ENCODE results near the gene EBF3.

The EBF3 gene

DNA sequence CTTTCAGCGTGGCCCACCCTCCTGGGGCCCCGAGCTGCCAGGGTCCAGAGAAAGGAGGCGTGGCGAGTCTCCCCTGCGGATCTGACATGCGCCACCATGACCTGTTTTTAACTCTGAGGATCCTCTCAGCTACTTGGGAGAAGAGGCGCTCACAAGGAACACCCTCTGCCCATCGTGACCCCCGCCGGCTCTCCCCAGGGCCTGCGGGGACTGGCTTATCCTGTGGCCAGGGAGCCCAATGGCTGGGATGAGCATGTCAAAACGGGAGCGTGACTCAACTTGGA is 93.7 kb downstream of the EBF3 start:
- DNase-seq (ENCODE audit: low read depth), result no peak

DNA sequence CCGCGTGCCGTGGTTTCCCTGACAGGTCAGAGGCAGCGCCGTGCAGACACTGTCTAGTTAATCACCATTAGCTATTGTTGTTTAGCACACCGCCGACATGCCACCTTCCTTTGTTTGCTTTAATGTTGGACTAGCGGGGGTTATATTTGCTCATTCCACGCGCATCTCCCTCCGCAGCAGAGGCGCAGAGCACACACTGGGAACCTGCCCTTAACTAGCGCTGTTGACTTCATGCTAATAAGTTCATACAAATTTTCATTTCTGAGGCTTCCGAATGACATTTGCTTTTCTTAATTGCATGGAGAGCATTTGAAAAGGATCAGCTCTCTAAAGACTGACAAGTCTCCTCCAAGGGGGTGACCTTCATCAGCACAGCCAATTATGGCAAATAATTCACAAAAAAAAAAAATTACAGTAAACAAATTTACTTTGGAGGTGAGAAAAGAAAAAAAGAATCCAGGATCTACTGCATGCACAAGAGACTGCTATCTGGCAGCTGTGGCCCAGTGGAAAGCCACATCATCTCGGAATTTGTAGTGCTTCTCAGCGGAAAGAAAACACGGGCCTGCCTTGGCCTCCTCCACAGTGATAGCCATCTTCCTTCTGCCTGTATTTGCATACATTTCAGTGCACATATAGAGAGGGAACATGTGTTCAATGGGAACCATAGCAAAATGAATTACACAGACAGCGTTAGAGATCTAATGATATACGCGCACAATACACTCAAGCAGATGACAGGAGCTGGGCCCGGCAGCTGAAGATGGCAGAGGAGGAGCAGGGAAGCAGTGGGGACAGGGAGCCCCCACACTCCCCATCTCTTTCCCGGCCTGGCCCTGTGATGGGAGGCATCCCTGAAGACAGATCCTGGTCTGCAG is 94.2 kb downstream of the EBF3 start:
- DNase-seq (ENCODE audit: low read depth), result no peak

DNA sequence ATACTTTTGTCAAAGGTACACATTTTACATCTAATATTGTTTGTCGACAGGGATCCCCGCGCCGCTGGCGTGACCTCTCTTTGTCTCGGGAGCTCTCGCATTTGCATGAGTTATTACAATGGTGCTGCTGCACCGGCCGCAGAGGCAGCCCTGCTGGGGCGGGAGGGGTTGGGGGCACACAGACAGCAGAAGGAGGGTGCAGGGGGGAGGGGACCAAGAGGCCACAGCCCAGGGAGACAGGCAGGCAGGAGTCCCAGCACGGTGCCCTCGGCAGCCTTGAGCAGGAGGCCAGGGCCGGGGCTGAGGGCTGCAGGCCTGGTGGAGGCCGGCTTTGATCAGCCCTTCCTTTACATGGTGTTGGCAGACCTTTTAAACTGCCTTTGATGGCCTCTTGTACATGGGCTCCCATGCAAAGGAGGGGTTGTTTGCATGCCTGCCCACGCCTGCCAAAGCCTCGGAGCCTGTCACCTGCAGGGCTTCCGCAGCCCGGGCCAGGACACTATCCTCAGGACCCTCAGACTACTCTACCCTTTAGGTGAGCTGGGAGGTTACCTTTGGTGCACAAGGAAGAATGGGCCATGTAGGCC is 95.5 kb downstream of the EBF3 start:
- DNase-seq (ENCODE audit: low read depth), result no peak

DNA sequence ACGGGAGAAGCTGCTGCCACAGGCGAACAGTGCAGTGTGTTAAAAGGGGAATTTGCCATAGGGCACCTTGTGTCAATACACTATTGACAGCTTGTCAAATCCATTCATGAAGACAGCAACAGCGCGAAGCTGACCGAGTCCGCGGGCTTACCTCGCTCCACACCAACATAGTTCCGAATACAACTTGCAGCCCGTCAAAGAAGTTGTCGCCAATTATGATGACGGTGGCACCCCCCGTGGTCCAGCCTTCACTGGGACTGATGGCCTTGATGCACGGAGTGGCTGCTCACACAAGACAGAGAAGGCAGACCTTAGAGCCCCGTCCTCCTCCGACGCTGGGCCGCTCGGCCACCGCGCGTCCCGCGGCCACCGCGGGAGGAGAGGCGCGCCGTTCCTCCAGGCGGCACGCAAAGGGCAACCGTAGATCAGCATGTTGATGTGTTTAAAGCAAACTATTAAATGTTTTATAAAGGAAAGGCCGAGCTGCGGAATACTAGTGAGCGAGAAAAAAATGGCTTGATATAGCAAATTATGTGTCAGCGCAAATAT is 96.4 kb downstream of the EBF3 start:
- DNase-seq (ENCODE audit: low read depth), result no peak

DNA sequence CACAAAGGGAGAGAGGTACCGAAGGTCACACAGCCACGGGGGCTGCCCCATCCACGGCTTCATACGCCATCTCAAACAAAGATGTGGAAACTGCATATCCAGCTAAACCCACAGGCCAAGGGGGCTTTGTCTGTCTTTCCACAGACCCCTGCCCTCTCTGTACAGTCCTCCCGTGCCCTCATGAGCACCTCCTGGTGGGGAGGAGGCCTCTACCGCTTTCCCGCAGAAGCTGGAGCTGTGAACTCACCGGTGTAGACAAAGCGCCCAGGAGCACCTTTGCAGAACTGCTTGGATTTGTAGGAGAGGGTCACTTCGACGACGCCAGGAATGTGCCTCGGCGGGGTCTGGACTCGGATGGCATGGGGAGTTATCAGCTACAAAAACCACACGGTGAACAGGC is 97.2 kb downstream of the EBF3 start:
- no peak for DNase-seq (ENCODE audit: low read depth)

DNA sequence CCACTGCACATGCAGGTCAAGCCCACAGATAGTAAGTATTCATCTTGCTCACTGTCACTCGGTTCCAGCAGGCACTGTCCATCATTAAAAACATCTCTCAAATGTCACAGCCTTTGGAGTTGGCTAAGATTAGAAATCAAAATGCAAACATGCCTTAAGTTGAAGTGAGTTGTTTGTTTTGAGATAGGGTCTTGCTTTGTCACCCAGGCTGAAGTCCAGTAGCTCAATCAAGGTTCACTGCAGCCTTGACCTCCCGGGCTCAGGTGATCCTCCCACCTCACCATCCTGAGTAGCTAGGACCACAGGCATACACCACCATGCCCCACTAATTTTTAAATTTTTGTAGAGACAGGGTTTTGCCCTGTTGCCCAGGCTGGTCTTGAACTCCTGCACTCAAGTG is 98.1 kb downstream of the EBF3 start:
- no peak for DNase-seq (ENCODE audit: low read depth)

DNA sequence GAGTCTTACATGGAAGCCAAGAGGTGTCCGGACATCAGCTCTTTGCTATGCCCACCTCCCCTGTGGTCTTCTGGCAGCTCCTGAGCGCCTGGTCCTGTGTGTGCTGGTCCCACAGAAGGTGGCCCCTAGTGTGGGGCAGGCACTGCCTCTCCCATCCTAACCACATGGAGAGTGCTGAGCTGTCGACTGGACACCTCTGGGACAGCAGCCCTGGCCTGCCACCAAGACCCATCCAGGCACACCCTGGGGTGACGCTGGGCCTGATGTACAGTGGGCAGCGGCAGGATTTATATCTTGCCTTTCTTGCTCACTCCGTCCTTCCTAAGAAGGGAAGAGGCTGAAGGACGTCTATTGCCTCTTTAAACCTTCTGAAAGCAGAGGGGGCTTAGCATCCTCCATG is 98.7 kb downstream of the EBF3 start:
- no peak for DNase-seq (ENCODE audit: low read depth)

DNA sequence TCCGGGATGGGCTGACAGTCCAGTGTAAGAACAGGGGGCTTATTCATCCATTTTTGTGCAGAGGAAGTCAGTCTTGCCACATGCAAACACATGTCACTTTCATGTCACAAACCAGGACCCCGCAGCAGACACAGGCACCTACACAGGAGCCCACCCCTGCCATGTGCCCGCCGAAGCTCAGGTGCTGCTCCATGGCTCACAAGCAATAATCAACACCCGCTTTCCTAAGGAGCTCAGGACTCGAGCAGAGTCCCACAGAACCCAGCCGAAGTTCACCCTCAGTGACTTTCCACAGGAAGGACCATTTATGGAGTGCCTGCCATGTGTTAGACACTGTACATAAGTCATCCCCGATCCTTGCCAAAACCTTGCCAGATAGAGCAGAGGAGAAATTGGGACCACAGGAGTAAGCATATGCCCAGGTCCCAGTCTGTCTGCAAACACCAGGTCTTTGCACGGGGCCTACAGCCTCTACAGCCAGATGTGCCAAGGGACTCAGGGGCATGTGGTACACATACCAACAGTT is 99.4 kb downstream of the EBF3 start:
- DNase-seq (ENCODE audit: low read depth), result no peak

DNA sequence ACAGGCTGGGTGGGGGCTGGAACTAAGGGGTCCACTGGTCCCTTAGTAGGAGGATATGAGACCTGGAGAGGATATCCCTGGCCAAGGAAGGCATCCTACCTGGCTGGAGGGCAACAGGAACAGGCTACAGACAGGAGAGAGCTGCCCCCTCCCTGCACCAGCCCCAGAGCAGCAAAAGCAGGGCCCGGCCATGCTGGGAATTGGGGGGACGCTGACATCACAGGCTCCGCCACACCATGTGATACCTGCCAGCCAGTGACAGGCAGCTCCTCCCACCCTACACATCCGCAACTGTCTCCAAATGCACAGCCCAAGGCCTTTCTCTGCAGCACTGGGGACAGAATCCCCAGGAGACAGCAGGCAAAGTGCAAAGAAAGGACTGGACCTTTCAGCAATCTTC is 100.0 kb downstream of the EBF3 start:
- DNase-seq (ENCODE audit: low read depth), result no peak

DNA sequence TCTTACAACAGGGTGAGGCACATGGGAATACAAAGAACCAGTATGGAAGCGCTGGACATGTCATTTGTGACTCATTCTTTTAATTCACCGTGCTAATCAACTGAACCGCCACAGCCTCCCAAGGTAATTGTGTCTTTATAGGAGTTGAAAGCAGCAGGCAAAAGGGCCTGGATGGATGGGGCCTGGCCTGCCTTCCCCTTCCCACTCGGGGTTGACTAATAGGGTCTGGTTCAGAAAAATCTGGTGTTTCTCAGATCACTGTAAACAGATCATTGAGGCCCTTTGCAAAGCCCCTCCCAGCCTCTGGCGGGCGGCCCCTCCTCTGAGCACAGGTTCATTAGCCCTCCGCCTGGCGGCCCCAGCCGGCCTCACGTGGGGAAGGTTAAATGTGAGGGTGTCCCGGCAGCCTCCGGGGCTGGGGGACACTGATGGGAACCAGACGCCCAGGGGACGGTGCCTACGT is 100.8 kb downstream of the EBF3 start:
- DNase-seq (ENCODE audit: low read depth), result no peak

DNA sequence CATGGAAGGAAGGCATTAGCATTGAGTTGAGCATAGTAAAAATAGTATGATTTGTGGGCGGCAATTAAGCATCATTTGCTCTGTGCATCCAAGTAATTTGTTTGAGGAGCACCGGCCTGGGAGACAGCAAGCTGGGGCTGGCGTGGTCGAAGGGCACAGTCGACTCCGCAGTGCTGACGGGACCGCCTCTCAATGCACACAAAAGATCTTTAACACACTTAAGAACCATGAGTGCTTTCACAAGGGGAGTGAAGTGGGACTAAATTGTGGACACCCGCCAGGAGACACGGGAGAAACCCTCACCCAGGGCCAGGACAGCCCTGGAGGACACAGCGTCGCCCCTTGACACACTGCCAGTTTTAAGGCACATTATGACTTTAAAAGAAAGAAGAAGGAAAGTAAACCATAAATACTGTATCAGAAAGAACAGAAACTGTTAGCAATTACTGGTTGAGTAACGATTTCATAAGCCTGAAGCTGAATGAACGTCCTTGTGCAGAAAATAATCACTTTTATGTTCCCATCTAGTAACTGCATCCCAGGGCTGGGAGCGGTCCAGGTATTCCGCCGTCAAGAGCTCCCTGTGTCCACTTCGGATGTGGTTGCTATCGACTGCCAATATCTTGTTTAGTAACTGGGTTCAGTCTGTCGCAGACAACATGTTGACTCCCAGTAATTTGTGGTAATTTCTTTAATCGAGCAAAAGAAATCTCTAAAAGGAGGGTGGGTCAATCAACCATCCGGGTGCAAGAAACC is 102.1 kb downstream of the EBF3 start:
- DNase-seq (ENCODE audit: low read depth), result no peak

DNA sequence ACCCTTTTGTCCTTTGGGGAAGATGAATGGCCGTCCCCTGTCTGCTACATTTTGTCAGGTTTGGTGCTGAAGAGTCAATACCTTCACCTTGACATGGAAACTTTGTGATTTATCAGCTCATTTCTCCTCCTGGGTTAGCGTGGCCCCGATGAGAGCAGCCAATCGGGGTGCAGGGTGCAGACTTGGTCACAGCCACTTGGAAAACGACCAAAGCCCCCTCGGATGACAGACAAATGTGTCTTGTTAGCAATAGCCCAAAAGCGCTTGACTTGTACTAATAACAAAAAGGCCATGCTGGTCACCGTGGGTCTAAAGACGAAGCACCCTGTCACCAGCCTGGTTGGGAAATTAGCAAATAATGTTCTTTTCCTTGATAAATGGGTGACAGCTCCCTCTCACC is 103.7 kb downstream of the EBF3 start:
- DNase-seq (ENCODE audit: low read depth), result no peak

DNA sequence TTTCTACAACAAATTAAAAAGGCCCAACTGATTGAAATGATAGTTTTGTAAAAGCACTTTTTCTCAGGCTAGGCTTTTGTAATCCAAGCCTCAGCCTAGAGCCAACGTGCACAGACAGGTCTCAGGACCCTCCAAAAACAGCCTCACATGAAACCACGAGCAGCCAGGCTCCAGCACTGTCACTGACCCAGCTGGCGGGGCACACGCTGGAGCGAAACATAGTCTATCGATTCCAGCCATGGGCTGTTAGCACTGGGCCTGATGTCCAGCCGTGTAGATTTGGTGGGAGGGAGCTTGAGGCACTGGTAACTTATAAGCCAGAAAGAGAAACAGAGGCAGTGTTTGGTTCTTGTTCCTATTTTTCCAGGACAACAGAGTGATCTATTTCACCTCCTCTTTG is 104.5 kb downstream of the EBF3 start:
- no peak for DNase-seq (ENCODE audit: low read depth)

DNA sequence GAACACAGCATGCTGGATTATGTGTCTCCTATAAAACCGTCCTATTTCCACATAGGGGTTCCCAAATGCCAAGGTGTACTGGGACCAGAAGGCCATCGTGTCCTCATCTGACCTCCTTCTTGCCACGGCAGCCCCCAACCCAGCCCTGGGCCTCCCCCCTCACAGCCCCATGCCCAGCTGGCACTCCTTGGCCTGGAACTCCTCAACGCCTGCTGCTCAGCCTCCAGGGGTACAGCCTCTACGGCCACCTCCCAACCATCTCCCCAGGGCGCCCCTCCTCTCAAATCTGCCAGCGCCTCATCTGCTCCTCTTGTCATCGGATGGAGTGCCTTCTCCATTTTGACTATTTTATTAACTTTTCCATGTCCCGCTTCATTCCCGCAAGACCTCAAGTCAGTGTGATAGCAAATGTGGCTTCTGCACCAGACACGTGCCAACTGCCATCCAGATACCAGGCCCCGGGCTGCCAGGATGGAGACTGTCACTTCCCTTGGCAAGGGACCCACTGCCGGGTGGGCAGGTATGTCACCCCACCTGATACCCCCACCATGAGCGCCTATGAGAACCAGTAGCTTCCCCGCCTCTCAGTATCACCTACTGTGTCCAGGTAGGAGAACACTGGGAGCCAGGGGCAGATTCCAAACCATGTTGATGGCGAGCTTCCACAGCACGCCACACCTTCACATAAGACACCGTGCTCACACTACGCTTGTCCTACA is 106.7 kb downstream of the EBF3 start:
- no peak for DNase-seq (ENCODE audit: low read depth)

DNA sequence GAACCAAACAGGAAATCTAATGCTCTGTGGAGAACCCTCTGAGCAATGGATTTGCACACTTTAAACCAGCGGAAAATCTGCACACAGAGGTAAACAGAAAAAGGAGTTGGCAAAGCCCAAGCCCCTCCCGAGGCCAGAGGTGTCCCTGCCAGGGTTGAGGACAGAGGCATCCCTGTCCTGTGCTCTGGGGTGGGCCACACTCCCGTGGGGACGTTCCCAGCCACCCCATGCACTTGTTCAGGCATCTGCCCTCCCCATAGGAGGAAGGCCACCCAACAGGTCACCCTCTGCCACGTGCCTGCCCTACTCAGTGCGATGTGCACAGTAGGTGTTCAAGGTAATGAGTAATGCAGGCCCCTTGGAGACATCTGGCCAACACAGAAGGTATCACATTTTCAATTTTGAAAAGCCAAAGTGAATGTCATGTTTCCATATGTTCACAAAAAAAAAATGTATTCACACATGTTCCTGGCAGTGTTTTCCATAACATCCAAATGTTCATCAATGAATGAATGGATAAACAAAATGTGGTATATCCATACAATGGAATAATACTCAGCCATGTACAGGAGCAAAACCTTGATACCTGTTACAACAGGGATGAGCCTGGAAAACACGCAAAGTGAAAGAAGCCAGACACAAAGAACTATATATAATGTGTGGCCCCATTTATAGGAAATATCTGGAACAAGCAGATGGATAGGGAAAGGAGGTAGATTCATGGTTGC is 108.1 kb downstream of the EBF3 start:
- no peak for DNase-seq (ENCODE audit: low read depth)

DNA sequence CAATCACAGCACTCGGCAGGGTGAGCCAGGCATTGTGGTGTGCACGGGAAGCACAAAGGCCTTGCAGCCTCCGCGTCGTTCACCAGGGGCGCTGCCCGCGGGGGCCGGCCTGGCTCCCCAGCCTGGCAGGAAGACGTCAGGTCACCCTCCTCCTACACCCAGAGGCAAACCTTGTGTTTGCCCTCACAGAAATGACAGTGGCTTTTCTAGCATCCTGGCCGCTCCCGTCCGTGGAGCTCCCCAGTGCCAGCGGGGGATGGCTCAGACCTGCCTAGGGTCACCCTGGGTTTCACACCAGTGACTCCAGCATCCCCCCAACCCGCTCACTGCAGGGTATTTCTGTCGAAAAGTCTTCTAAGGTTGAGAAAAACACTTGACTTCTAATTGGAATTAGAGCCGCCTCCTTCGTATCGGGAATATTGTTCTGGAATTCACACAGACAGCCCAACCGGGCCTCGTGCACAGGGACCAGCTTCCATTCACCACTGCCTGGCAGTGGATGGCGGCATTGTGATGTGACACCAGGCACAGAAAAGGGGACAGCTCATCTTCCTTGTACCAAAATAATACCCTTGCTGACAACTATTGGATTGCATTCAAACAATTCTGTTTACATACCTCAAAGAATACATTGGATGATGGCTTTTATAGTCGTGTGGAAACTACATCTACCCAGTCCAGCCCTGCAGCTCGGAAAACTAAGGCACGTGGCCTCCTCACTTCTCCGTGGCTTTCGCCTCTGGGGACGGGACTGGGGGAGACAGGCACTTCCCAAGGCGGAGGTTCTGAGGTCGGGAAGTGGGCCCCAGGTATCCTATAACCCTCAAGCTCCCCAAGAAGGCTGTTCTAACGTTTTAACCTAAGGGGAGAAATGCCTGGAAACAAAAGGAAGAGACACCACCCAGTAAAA is 109.0 kb downstream of the EBF3 start:
- no peak for DNase-seq (ENCODE audit: low read depth)

DNA sequence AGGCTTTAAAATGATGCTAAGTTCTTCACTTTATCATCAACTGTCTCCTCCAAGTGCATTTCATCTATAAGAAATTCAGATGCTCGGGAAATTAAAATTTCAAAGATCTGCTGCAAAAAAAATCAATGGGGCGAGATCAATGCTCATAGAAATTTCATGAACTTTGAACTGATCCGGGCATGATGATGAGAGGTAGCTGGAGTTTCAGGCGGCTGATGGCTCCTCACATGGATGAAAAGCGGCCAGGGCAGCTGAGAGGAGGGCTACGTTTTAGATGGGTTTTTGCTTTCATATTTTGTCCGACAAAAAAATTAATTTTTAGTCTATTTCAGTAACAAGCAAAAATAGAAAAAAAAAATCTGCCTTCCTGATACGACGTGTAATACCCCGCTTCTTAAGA is 109.9 kb downstream of the EBF3 start:
- DNase-seq (ENCODE audit: low read depth), result no peak

DNA sequence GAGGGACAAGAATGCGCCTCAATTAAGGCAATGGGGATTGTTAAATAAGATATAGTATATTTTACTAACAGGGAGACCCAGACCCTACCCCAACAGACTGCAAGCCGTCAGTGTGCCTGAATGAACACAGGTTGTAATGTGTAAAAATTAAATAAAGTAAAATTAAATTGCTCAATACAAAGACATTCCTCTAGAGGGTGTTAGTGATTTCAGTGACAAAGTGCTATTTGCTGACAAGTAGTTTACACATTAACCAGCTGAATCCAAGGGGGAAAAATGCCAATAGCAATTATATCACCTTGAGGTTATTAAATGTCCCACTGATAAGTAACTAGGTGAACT is 110.5 kb downstream of the EBF3 start:
- no peak for DNase-seq (ENCODE audit: low read depth)

DNA sequence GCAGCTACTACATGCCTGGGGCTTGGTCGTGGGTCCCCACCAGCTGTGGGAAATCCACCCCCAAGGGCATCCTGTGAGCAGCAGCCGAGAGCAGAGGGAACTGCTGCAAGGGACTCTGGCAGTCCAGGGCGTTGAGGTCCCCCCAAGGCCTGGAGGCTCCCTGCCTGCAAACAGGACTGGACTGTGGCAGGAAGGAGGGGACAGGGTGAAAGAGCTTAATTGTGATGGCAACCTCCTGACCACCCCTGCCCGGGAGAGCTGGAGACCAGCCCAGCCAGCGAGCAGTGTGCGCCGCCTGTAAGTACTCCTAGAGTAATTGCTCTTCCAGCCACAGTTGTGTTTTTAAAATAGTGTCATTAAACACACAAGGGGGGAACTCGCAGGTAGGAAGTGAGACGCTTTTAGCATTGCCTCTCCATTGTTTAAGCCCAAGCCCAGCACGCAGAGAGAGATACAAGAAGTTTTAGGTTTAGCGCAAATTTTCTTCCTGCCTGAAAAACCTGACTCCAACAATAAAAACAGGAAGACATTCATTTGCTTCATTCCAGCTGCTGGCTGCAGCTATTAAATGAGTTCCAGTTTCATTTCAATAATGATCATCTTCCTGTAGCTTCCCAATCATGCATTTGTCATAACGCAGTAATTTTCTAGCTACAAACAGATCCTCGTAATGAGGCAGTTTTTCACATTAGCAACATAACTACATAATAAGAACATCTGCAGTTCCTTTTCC is 111.1 kb downstream of the EBF3 start:
- no peak for DNase-seq (ENCODE audit: low read depth)
